ENCODE results near the gene CRIM1. TPM values are rescaled to one million over a fixed set of nuclear protein-coding genes. Genes with fewer than 3 reads are reported as not detected.

The CRIM1 gene
- polyA plus RNA-seq, 10 donors = 18.7 to 42.8 (median 21.4) TPM

- DNase-seq = no peak
Measured at GRCh38 chr2:36396878-36397539, 41.4 kb downstream of the CRIM1 start.

- DNase-seq = no peak
Measured at GRCh38 chr2:36397728-36398413, 42.3 kb downstream of the CRIM1 start.

GRCh38 chr2:36399050-36399449 is 43.5 kb downstream of the CRIM1 start:
- no peak for DNase-seq

GRCh38 chr2:36403675-36404230 is 48.2 kb downstream of the CRIM1 start:
- DNase-seq = peak in 1 of 3 donors; percentile 88

GRCh38 chr2:36404318-36404717 is 48.7 kb downstream of the CRIM1 start:
- DNase-seq = no peak

- no peak for DNase-seq
Measured at GRCh38 chr2:36404754-36405153, 49.2 kb downstream of the CRIM1 start.

- no peak for DNase-seq
Measured at GRCh38 chr2:36405183-36405582, 49.6 kb downstream of the CRIM1 start.

- DNase-seq = no peak
Measured at GRCh38 chr2:36406296-36406695, 50.7 kb downstream of the CRIM1 start.

GRCh38 chr2:36407413-36407812 is 51.8 kb downstream of the CRIM1 start:
- DNase-seq = no peak

GRCh38 chr2:36408198-36408703 is 52.7 kb downstream of the CRIM1 start:
- DNase-seq = peak in 1 of 3 donors; percentile 55

GRCh38 chr2:36409335-36409734 is 53.8 kb downstream of the CRIM1 start:
- no peak for DNase-seq

- DNase-seq = no peak
Measured at GRCh38 chr2:36409935-36410334, 54.4 kb downstream of the CRIM1 start.

- no peak for DNase-seq
Measured at GRCh38 chr2:36410681-36411080, 55.1 kb downstream of the CRIM1 start.

GRCh38 chr2:36411962-36412444 is 56.4 kb downstream of the CRIM1 start:
- no peak for DNase-seq

GRCh38 chr2:36413218-36413617 is 57.6 kb downstream of the CRIM1 start:
- DNase-seq = peak in 2 of 3 donors; percentile 35 to 37

GRCh38 chr2:36414307-36414706 is 58.7 kb downstream of the CRIM1 start:
- no peak for DNase-seq

- DNase-seq = peak in 1 of 3 donors; percentile 41
Measured at GRCh38 chr2:36415381-36416022, 59.9 kb downstream of the CRIM1 start.

GRCh38 chr2:36416370-36417165 is 61.0 kb downstream of the CRIM1 start:
- peak; percentile 40 to 85 (median 73) for DNase-seq

GRCh38 chr2:36420569-36421181 is 65.1 kb downstream of the CRIM1 start:
- no peak for DNase-seq

GRCh38 chr2:36421379-36421778 is 65.8 kb downstream of the CRIM1 start:
- DNase-seq = no peak

GRCh38 chr2:36423172-36423571 is 67.6 kb downstream of the CRIM1 start:
- DNase-seq = no peak

Measured in muscle of back (tissue), 11 donors.